ENCODE data around the gene KNL1.
"Not testable (repeated sequence)": the region's sequence is repeated elsewhere in the genome, so short reads cannot be mapped to it uniquely, and the experiment has no call there.

The KNL1 gene, protein sequence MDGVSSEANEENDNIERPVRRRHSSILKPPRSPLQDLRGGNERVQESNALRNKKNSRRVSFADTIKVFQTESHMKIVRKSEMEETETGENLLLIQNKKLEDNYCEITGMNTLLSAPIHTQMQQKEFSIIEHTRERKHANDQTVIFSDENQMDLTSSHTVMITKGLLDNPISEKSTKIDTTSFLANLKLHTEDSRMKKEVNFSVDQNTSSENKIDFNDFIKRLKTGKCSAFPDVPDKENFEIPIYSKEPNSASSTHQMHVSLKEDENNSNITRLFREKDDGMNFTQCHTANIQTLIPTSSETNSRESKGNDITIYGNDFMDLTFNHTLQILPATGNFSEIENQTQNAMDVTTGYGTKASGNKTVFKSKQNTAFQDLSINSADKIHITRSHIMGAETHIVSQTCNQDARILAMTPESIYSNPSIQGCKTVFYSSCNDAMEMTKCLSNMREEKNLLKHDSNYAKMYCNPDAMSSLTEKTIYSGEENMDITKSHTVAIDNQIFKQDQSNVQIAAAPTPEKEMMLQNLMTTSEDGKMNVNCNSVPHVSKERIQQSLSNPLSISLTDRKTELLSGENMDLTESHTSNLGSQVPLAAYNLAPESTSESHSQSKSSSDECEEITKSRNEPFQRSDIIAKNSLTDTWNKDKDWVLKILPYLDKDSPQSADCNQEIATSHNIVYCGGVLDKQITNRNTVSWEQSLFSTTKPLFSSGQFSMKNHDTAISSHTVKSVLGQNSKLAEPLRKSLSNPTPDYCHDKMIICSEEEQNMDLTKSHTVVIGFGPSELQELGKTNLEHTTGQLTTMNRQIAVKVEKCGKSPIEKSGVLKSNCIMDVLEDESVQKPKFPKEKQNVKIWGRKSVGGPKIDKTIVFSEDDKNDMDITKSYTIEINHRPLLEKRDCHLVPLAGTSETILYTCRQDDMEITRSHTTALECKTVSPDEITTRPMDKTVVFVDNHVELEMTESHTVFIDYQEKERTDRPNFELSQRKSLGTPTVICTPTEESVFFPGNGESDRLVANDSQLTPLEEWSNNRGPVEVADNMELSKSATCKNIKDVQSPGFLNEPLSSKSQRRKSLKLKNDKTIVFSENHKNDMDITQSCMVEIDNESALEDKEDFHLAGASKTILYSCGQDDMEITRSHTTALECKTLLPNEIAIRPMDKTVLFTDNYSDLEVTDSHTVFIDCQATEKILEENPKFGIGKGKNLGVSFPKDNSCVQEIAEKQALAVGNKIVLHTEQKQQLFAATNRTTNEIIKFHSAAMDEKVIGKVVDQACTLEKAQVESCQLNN (N-terminal part only)

DNA sequence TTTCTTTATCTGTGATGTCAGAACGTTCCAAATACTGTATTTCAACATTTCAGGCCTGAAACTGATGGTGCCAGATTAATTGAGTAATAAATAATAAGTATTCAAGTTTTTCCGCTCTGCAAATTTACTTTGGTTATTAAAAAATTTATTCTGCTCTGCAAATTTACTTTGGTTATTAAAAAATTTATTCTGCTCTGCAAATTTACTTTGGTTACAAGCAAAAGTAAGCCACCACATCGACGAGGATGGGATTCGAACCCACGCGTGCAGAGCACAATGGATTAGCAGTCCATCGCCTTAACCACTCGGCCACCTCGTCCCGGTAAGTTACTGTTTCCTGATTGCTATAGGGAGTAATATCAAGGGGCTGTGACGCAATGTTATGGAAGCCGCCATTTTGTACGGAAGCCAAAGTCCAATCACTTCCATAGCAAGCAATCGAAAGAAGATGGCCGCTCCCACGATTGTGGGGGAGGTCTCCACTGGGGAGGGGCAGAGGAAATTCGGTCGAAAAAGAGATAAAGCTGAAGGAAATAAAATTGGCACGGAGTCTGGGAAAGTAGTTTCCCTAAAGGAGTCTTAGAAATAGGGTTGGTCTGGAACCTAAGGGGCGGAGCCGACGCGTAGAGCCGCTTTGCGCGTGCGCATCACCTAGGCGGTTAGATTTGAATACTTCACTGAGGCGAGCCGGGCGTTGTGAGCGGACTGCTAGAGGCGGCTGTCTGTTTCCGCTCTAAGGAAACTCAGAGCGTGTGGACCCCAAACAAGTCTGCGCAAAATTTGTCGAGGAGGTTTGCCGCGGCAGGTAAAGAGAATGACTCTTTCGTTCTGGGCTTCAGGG is at the start of gene KNL1:
Gene KNL1 (plus strand): TSS at position 662 of the 841 bp plus-strand sequence. CDS start 8,683 bp downstream, outside the sequence.
- DNase-seq: peak; percentile 75

DNA sequence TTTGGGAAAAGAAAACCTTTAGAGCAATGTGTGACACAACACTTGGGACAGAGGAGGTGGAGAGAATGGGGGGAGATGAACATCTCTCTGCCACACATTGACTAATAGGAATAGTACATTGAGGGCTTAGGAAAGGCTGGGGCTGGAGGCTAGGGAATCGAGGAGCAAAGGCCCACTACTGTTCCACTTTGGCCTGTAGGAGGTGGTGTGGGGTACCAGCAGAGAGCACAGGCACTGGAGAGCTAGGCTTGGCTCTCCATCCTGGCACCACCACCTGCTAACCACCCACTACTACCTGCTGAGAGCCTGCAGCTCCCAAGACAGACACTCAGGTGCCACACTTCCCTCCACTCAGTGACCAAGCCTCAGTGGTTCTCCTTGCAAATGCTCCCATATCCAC is 48.6 kb upstream of the KNL1 start:
- DNase-seq: no peak

DNA sequence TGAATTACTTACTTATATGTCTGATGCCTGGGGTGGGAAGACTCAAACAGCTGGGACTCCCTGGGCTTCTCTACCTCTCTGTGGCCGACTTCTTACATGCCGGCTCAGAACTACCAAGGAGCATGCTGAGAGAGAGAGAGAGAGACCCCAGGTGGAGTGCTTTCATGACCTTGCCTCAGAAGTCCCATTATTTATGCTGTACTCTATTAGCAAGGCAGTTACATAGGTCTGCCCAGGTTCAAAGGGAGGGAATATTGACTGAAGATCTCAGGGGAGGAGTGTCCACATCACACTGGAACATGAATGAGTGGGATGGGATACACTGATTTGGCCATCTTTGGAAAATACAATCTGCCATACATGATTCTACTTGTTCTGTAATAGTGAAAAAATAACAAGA is 45.4 kb upstream of the KNL1 start:
- no peak for DNase-seq

DNA sequence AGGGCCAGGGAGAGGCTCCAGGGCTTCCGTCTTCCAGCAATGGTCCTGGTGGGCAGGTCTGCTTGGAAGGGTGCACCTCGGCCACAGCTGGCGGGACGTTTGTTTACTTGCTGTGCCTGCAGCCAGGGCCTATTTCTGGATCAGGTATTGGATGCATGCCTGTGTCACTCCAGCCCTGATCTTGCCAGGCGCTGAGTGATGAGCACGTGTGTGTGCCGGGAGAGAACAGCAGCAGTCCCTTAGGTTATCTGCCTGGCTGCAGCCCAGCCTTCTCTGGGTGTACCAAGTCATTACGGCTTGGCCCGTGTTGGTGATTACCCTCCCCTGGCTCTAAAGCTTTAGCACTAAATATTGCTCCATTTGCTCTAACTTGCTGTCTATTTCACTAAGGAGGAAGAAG is 44.2 kb upstream of the KNL1 start:
- no peak for DNase-seq

DNA sequence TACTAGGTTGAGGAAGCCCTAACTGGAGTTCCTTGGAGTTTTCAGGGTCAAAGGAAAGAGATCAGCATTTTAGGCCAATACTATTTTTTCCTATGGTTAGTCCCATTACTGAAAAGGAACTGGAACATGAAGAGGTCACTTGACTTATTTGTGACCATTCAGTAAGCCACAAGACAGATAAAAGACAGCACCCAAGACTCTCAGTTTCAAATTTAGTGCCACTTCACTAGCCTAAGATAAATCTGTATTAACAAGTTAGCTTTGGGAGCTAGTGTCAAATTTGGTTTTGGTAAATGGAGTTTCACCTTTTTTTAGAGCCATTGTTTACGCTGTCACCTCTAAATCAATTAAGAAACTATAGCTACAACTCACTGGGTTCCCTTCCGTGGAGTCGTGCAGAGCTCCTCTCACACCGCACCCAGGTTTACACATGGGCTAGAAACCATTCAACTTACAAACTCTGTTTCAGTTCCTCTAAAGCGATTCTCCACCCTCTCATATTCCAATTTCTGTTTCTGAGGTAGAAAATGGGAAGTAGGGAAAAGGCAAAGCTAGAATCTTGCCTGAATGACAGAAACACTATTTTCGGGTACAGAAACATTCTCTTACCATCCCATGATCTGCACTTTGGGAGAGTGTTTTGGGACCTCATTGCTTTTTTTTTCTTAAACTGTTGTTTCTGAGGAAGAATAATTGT is 43.6 kb upstream of the KNL1 start:
- no peak for DNase-seq

DNA sequence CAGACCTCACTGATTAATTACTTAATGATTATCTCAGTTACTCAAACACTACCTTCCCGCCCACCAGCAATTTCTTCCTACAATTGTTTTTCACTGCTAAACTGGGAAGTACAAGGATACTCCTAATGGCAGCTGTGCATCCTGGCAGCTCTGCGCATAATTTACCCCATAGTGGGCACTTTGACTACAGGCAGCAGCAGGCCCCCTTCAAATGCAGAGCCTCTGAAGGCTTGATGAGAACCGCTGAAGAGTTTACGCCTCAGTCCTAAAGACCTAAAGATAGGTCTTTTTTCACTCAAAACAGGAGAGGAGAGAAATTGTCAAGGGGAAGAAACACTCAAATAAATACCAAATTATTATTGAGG is 39.9 kb upstream of the KNL1 start:
- DNase-seq: no peak

DNA sequence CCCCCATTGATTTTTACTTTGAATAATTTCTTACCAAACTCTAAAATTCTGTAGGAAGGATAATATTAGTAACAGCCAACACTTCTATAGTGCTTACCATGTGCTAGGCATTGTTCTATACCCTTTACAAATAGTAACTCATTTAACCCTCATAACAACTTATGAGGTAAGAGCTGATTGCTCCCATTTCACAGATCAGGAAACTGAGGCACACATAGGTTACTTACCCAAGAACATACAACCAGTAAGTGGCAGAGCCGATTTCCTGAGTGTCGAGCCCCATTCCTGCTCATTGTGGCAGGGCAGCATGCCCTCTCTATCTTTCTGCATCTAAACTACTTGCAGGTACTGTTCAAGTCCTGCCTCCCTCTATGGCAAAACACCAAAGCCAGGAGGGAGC is 38.2 kb upstream of the KNL1 start:
- DNase-seq: no peak

DNA sequence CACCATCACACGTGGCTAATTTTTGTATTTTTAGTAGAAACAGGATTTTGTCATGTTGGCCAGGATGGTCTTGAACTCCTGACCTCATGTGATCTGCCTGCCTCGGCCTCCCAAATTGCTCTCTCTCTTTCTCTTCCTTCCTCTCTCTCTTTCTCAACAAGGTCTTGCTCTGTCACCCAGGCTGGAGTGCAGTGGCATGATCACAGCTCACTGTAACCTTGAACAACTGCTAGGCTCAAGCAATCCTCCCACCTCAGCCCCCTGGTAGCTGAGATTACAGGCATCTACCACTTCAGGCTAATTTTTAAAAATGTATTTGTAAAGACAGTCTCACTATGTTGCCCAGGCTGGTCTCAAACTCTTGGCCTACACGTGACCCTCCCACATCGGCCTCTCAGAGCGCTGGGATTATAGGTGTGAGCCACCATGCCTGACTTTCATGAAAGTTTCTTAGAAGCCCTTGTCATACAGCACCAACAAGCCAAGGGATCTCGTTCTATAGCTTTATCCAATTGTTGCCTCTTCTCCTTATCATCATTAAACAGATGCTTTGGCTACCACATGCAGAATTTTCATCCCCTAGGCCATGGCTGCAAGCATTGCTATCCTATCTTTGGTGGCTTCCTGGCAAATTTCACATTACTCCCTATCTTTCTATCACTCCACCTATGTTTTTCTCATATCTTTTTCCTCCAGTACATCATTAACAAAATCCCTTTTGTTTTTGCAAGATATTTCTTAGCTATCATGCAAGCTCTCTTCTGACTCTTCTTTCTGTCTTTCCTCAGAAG is 34.9 kb upstream of the KNL1 start:
- no peak for DNase-seq

DNA sequence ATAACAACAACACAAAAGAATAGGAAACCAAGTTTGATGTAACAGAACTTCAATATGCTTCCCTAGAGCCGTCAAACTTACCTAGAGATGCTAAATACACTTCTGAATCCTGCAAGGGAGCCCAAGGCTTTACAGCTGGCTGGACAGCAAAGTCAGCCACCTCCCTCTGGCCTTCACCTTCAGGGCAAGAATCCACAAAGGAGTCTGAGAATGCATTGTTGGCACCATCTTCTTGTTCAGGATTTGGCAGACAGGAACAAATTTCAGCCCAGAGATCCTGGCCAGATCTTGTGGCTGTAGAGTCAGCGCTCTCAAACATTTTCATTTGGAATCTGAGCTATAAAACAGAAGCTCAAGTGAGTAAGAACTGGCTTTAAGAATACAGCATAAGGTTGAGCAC is 31.4 kb upstream of the KNL1 start:
- no peak for DNase-seq

DNA sequence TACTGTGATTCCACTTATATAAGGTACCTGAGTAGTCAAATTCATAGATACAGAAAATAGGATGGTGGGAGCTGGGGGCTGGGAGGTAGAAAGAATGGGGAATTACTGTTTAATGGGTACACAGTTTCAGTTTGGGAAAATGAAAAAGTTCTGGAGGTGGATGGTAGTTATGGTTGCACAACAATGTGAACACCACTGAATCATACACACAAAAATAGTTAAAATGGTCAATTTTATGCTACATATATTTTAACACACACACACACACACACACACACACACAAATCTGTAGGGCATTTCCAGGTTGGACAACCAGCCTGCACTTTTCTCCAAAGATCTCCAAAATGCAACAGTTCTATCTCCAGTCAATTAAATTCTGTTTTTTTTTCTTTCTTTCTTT is 30.6 kb upstream of the KNL1 start:
- no peak for DNase-seq

DNA sequence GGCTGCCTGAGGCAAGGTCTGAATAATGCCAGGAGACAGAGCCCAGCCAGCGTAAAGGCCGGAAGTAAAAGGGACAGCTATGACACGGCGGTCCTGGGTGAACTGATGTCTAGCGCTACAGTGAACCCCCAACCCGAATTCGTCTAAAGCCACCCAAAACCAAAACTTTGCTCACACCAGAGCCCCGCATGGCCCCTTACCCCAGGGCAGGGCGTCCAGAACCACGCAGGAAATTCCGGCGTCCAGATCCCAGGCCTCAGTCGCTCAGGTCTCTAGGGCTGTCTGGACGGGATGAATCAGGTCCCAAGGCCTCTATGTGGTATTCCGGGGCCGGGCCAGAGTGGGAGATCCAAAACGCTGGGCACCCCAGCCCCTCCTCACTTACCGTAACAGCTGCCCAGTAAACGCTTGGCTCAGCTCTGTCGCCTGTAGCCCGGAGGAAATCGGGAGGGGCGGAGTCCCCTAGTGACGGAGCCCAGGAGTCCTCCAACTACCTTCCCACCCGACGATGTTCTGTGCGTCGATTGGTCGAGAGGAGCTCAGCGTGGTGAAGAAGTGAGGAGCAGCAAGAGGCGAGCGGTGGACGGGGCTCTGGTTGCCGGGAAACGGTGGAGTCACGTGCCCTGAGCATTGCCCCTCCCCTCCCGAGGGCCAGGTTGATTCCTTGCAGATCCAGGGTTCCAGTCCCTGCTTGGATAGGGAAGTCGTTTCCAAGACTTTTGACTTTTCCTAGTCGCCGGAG is 29.3 kb upstream of the KNL1 start, which contains the start of gene CCDC32:
Gene CCDC32 (minus strand): TSS at position 452 of the 742 bp plus-strand sequence. CDS start 2,027 bp downstream, outside the sequence.
- peak; percentile 91 for DNase-seq

DNA sequence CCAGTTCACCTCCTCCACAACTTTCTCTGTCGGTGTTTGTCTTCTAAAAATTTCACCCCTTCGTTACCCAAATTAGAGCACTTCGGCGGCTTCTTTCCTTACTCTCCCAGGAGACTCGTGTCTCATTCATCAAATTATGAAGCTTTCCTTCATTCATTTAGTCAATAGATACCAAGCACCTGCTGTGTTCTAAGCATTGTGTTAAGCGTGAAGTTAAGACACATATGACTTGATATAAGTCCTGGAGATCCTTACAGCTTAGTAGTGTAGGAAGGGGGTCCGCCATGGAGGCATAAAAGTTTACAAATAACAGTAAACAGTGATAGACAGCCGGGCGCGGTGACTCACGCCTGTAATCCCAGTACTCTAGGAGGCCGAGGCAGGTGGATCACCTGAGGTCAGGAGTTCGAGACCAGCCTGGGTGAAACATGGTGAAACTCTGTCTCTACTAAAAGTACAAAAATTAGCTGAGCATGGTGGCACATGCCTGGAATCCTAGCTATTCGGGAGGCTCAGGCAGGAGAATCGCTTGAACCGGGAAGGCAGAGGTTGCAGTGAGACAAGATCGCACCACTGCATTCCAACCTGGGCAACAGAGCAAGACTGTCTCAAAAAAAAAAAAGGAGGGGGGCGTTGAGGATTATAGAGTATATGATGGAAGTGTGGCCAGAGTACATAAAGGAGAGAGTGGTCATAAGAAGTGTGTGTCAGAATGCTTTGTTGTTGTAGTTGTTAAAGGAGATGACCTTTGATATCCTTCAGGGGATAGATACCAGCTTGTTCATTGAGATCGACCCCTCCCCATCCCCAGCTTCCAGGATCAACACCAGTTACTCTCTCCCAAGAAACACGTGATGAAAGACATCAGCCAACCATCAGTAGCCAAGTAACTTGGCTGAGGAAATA is 28.5 kb upstream of the KNL1 start:
- DNase-seq: no peak

DNA sequence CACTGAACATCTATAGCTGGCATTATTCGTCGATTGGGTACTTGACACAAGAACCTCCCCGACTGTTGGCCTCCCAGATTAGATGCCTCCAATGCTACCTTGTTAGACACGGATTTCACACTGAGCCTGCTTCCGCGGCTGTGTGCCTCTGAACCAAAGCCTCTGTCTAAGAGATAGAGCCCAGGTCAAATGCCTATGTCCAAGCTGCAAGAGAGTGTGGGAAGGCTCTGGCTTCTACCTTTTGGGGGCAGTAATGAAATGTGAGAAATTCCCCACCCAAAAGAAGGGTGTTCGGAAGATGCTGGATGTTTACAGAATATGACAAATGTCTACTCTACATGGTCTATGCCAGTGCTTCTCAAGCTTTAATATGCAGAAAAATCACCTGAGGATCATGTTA is 26.9 kb upstream of the KNL1 start:
- DNase-seq: no peak

DNA sequence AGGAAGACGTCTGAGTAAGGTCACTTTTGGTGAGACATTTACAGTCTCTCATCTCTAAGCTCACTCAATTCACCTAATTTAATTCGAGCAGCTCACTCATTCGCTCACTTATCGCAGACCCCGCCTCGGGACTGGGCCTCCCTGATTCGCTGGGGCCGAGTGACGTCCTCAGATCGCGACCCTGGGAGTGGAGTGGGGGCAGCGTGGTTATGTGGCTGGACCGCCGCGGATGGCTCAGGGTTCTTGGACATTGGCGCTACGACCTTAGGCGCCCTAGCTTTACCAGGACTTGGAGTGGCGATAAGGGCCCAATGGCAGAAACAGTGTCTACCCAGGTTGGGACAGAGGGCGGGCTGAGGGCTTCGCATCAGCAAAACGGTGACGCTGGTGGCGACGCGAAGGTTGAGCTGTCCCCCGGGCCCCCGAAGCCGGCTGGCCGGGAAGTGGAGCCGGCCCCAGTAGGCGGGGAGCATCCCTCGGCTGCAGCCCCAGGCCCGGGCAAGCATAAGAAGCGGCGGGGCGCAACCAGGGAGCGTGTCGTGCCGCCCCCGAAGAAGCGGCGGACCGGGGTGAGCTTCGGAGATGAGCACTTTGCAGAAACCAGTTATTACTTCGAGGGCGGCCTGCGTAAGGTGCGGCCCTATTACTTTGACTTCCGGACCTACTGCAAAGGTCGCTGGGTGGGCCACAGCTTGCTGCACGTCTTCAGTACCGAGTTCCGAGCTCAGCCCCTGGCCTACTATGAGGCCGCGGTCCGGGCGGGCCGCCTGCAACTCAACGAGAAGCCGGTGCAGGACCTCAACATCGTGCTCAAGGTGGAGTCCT is 24.7 kb upstream of the KNL1 start, which contains the start of gene RPUSD2:
Gene RPUSD2 (plus strand): TSS at position 171 of the 825 bp plus-strand sequence. CDS start 39 bp downstream, at position 210.
- DNase-seq: peak; percentile 59

DNA sequence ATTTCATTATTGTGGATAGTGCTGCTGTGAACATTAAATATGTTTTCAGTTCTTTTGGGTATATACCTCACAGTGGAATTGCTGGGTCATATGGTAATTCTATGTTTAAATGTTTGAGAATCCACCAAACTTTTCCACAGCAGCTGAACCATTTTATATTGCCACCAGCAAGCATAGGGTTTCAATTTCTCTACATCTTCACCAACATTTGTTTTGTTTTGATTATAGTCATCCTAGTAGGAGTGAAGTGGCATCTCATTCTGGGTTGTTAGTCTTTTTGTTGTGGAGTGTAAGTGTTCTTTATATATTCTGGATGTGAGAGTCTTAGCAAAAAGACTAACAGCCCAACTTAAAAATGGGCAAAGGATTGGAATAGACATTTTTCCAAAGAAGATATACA is 18.9 kb upstream of the KNL1 start:
- DNase-seq: no peak

DNA sequence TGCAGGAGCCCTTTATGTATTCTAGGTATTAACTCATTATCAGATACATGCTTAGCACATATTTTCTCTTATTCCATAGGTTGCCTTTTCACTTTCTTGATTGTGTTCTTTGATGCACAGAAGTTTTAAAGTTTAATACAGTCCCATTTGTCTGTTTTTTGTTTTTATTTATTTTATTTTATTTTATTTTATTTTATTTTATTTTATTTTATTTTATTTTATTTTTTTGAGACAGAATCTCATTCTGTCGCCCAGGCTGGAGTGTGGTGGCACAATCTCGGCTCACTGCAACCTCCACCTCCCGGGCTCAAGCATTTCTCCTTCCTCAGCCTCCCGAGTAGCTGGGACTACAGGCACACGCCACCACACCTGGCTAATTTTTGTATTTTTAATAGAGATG is 17.1 kb upstream of the KNL1 start:
- not testable (repeated sequence) for DNase-seq

DNA sequence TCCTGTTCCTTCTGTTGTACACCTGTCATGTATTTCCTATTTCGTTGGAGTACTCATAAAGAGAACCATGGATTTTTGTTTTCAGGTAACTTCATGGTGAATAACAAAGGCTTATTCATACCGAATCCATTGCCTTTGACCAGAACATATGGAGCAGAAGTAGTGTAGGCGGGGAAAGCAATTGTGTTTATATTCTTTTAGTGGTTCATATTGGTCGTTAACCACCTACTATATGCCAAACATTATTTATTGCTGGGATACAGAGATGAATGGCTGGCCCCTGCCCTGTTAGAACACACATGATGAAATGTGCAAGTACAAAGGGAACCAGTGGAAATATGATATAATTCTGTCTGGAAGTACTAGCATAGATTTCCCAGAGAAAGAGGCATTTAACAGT is 15.2 kb upstream of the KNL1 start:
- no peak for DNase-seq

DNA sequence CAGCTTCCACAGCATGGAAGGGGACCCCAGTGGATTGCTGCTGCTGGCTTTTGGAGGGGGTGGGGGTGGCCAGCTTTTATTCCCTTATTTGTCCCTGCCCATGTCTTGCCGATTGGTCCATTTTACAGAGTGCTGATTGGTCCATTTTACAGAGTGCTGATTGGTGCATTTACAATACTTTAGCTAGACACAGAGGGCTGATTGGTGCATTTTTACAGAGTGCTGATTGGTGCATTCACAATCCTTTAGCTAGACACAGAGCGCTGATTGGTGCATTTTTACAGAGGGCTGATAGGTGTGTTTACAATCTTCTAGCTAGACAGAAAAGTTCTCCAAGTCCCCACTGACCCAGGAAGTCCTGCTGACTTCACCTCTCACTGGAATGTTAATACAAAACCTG is 12.3 kb upstream of the KNL1 start:
- DNase-seq: not testable (repeated sequence)
